Activated naive CD4-positive, alpha-beta T cell treated with anti-CD3 and anti-CD28 coated beads for 36 hours (primary cell): ENCODE data around the gene RFC1. TPM values are rescaled to one million over a fixed set of nuclear protein-coding genes. Genes with fewer than 3 reads are reported as not detected.

Experiments used
- CTCF ChIA-PET: fragments of 350-600 bp; sonication (Branson Sonifier 250); formaldehyde crosslinking; loops from one replicate; lab custom pipeline; 2021; ENCODE audit warnings: antibody characterized with exemption; lab: Charles Lee
- DNase-seq: peaks from one replicate; pipeline ENCODE4 v3.0.0-alpha.2; 2020
- H3K27ac Mint-ChIP-seq: one replicate; pipeline ENCODE4 v1.8.0; 2021; ENCODE audit warnings: mild to moderate bottlenecking, mixed read lengths
- H3K27me3 Mint-ChIP-seq: one replicate; pipeline ENCODE4 v1.8.0; 2021; ENCODE audit warnings: low read depth, mixed read lengths
- H3K36me3 Mint-ChIP-seq: one replicate; pipeline ENCODE4 v1.8.0; 2021; ENCODE audit warnings: low read depth, mixed read lengths
- H3K4me1 Mint-ChIP-seq: one replicate; pipeline ENCODE4 v1.8.0; 2021; ENCODE audit warnings: low read depth, mixed read lengths
- H3K4me3 Mint-ChIP-seq: one replicate; pipeline ENCODE4 v1.8.0; 2021; ENCODE audit warnings: mild to moderate bottlenecking, moderate library complexity, mixed read lengths
- H3K9me3 Mint-ChIP-seq: one replicate; pipeline ENCODE4 v1.8.0; 2021; ENCODE audit warnings: mixed read lengths
- intact Hi-C: fragments of 100-400 bp; cut with micrococcal nuclease; formaldehyde crosslinking; loops from one replicate; pipeline ENCODE4 v1.15.1; 2023
- microRNA-seq: library from miRNA; unstranded; fragments of <30 nt; microRNA quantifications from one replicate; pipeline ENCODE4 v1.2.0, GENCODE V29; 2022; ENCODE audit warnings: borderline microRNAs expressed, borderline replicate concordance
- total RNA-seq, 2 experiments: library from RNA; stranded (reverse); gene quantifications; one replicate each; pipeline ENCODE4 v1.2.3, GENCODE V29; 2021

The RFC1 gene
- total RNA-seq, 2 experiments from 2014 or later = 109 to 123 TPM

- H3K4me1 Mint-ChIP-seq = no peaks in the 10 kb centered on the region
- no peak overlapping the region for H3K27ac Mint-ChIP-seq
- intact Hi-C loops = no loop called here
- no peaks in the 10 kb centered on the region for H3K9me3 Mint-ChIP-seq
- DNase-seq = no peak
- H3K27me3 Mint-ChIP-seq = no peaks in the 10 kb centered on the region
- CTCF ChIA-PET = no interaction called here
- peaks cover 5% of the 10 kb centered on the region for H3K36me3 Mint-ChIP-seq
- no peak overlapping the region for H3K4me3 Mint-ChIP-seq
Measured at GRCh38 chr4:39259571-39260330, 106.4 kb downstream of the RFC1 start.

GRCh38 chr4:39256436-39256835 is 109.7 kb downstream of the RFC1 start:
- intact Hi-C loops = no loop called here
- CTCF ChIA-PET = no interaction called here

GRCh38 chr4:39255871-39256270 is 110.3 kb downstream of the RFC1 start:
- H3K27ac Mint-ChIP-seq = no peak overlapping the region
- H3K36me3 Mint-ChIP-seq = peaks cover 2% of the 10 kb centered on the region
- no peaks in the 10 kb centered on the region for H3K4me1 Mint-ChIP-seq
- no peaks in the 10 kb centered on the region for H3K27me3 Mint-ChIP-seq
- no peak for DNase-seq
- intact Hi-C loops = no loop called here
- H3K9me3 Mint-ChIP-seq = no peaks in the 10 kb centered on the region
- CTCF ChIA-PET = no interaction called here
- no peak overlapping the region for H3K4me3 Mint-ChIP-seq

More at GRCh38 chr4:39256436-39256835, 109.7 kb downstream of the RFC1 start:
- no peaks in the 10 kb centered on the region for H3K4me1 Mint-ChIP-seq
- no peaks in the 10 kb centered on the region for H3K27me3 Mint-ChIP-seq
- no peak overlapping the region for H3K4me3 Mint-ChIP-seq
- peaks cover 2% of the 10 kb centered on the region for H3K36me3 Mint-ChIP-seq
- H3K9me3 Mint-ChIP-seq = no peaks in the 10 kb centered on the region
- H3K27ac Mint-ChIP-seq = no peak overlapping the region
- DNase-seq = no peak

- DNase-seq = no peak
- H3K4me1 Mint-ChIP-seq = no peaks in the 10 kb centered on the region
- CTCF ChIA-PET = no interaction called here
- H3K4me3 Mint-ChIP-seq = no peak overlapping the region
- H3K36me3 Mint-ChIP-seq = peaks cover 2% of the 10 kb centered on the region
- H3K27me3 Mint-ChIP-seq = no peaks in the 10 kb centered on the region
- no peaks in the 10 kb centered on the region for H3K9me3 Mint-ChIP-seq
- intact Hi-C loops = no loop called here
- H3K27ac Mint-ChIP-seq = no peak overlapping the region
Measured at GRCh38 chr4:39255266-39255665, 110.9 kb downstream of the RFC1 start.

- intact Hi-C loops = no loop called here
- Mint-ChIP-seq H3K27ac (no peak overlapping the region), H3K9me3 (peaks cover 4% of the 10 kb centered on the region), H3K27me3 (no peaks in the 10 kb centered on the region), H3K4me1 (no peaks in the 10 kb centered on the region), H3K4me3 (no peak overlapping the region), H3K36me3 (peaks cover 13% of the 10 kb centered on the region)
- no peak for DNase-seq
- CTCF ChIA-PET = interaction anchor here (0.7 kb wide), 1 partner anchor 22 kb away, joined by 4 read pairs; no protein-coding TSS in a partner anchor
Measured at GRCh38 chr4:39243462-39243861, 122.7 kb downstream of the RFC1 start.

Small RNAs within 50 kb of the gene (microRNA-seq; reads per million reads assigned to microRNA genes)
- not detected for gene MIR5591

Other genes starting within 250 kb of the RFC1 start
- 10 to 100 TPM; 12.9 to 18.9 TPM for gene WDR19, start 183.8 kb downstream of the RFC1 start, total RNA-seq
- gene KLB, start 40.6 kb upstream of the RFC1 start, total RNA-seq = not detected
- 1,000 to 10,000 TPM; 2,383 to 2,428 TPM for gene RPL9, start 92.6 kb upstream of the RFC1 start, total RNA-seq
- 10 to 100 TPM; 30.9 to 31.7 TPM for gene LIAS, start 92.7 kb upstream of the RFC1 start, total RNA-seq
- 10 to 100 TPM; 11.7 to 14.6 TPM for gene UGDH, start 161.1 kb upstream of the RFC1 start, total RNA-seq